ENCODE measurements around the gene UTP4. TPM values are rescaled to one million over a fixed set of nuclear protein-coding genes. Genes with fewer than 3 reads are reported as not detected.
"Not testable (repeated sequence)": the region's sequence is repeated elsewhere in the genome, so short reads cannot be mapped to it uniquely, and the experiment has no call there.

UTP4 gene
- total RNA-seq, 8 experiments from 2014 or later, result 13.3 to 71.5 (median 24.4) TPM

DNA sequence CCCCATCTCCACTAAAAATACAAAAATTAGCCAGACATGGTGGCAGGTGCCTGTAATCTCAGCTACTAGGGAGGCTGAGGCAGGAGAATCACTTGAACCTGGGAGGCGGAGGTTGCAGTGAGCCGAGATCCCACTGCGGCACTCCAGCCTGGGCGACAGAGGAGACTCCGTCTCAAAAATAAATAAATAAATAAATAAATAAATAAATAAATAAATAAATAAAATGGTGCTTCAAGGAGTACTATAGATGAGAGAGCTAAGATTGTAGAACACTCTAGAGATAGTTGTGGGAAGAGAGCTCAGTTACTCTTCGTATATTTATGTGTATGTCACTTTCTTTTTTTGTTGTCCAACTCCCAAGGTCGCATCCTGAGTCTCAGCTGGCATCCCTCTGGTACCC, 7.0 kb downstream of the UTP4 start:
- H3K4me3 ChIP-seq; H3K27ac ChIP-seq; ATAC-seq (replicated peaks in 6 of 8); H3K4me1 ChIP-seq (replicated peaks in 1 of 2): not testable (repeated sequence)
- in situ Hi-C loops (cut with MboI; ENCODE audit: low pct_unique_long_range_greater_than_20kb in 2 of 9, low sequenced_read_pairs in 9 of 9, unreplicated experiment in 9 of 9), result loop anchor here in 1 of 9 experiments (25.0 kb wide), 1 partner anchor 252 kb away; no protein-coding TSS in a partner anchor
- 80 to 100% (median 92%) methylated on average over 1 to 7 of the region's 7 CpGs; no CpG with 5 or more reads in 3 of the 10 experiments for WGBS, 10 experiments

GRCh38 chr16:69141014-69141413, 8.6 kb downstream of the UTP4 start:
- no peaks in the 10 kb centered on the region for H3K4me1 ChIP-seq (replicated peaks in 1 of 2)
- in situ Hi-C loops (cut with MboI; ENCODE audit: low pct_unique_long_range_greater_than_20kb in 2 of 9, low sequenced_read_pairs in 9 of 9, unreplicated experiment in 9 of 9), result loop anchor here in 1 of 9 experiments (25.0 kb wide), 1 partner anchor 254 kb away; no protein-coding TSS in a partner anchor
- H3K27ac ChIP-seq, result no peak overlapping the region
- H3K4me3 ChIP-seq, result no peak overlapping the region
- ATAC-seq (replicated peaks in 6 of 8), result peak in 1 of 8 experiments; percentile 33
- 41 to 88% (median 70%) methylated on average over 2 to 5 of the region's 5 CpGs for WGBS, 10 experiments

DNA sequence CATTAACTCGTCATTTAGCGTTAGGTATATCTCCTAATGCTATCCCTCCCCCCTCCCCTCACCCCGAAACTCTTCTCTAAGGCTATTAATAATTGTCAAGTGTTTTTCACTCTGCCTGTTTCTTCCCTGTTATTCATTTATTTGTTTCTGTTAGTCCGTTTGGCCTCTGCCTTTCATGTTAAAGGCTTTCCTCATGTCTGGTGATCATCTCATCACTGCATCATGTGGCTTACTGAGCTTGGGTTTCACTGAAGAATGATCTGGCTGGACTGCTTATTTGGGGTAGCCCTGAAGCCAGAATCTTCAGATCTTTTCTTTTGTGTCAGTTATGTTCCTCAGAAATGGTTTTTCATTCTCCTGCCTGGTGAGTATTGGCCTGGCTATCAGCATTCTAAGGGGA, 9.5 kb downstream of the UTP4 start:
- no peak for ATAC-seq (replicated peaks in 6 of 8)

GRCh38 chr16:69143116-69143515, 10.7 kb downstream of the UTP4 start:
- Histone ChIP-seq H3K4me1 (replicated peaks in 1 of 2) (no peaks in the 10 kb centered on the region), H3K27ac (no peak overlapping the region), H3K4me3 (no peak overlapping the region)
- in situ Hi-C loops (cut with MboI; ENCODE audit: low pct_unique_long_range_greater_than_20kb in 2 of 9, low sequenced_read_pairs in 9 of 9, unreplicated experiment in 9 of 9), result loop anchor here in 1 of 9 experiments (25.0 kb wide), 1 partner anchor 256 kb away; no protein-coding TSS in a partner anchor
- peak in 3 of 8 experiments; percentile 30 to 77 (median 58) for ATAC-seq (replicated peaks in 6 of 8)
- WGBS, 10 experiments, result 58 to 100% (median 89%) methylated on average over 1 to 5 of the region's 11 CpGs; no CpG with 5 or more reads in 2 of the 10 experiments

More for the DNA sequence above, 9.5 kb downstream of the UTP4 start:
- Histone ChIP-seq H3K4me3 (no peak overlapping the region), H3K27ac (no peak overlapping the region), H3K4me1 (replicated peaks in 1 of 2) (no peaks in the 10 kb centered on the region)
- in situ Hi-C loops (cut with MboI; ENCODE audit: low pct_unique_long_range_greater_than_20kb in 2 of 9, low sequenced_read_pairs in 9 of 9, unreplicated experiment in 9 of 9), result loop anchor here in 1 of 9 experiments (25.0 kb wide), 1 partner anchor 255 kb away; no protein-coding TSS in a partner anchor
- WGBS, 10 experiments, result 40 to 94% (median 68%) methylated on average over 1 to 4 of the region's 4 CpGs; no CpG with 5 or more reads in 4 of the 10 experiments

- Histone ChIP-seq H3K27ac (no peak overlapping the region), H3K4me3 (no peak overlapping the region), H3K4me1 (replicated peaks in 1 of 2) (no peaks in the 10 kb centered on the region)
- in situ Hi-C loops (cut with MboI; ENCODE audit: low pct_unique_long_range_greater_than_20kb in 2 of 9, low sequenced_read_pairs in 9 of 9, unreplicated experiment in 9 of 9), result loop anchor here in 1 of 9 experiments (25.0 kb wide), 1 partner anchor 258 kb away; no protein-coding TSS in a partner anchor
- ATAC-seq (replicated peaks in 6 of 8), result no peak
- WGBS, 10 experiments, result 52 to 100% (median 87%) methylated on average over 2 to 4 of the region's 4 CpGs; no CpG with 5 or more reads in 2 of the 10 experiments
These were observed 13.2 kb downstream of the UTP4 start for GRCh38 chr16:69145658-69146057.

GRCh38 chr16:69149621-69150020, 17.2 kb downstream of the UTP4 start:
- WGBS, 10 experiments, result 78 to 100% (median 92%) methylated on average over 1 to 8 of the region's 9 CpGs; no CpG with 5 or more reads in 2 of the 10 experiments
- not testable (repeated sequence) for H3K4me3 ChIP-seq; ATAC-seq (replicated peaks in 6 of 8); H3K27ac ChIP-seq; H3K4me1 ChIP-seq (replicated peaks in 1 of 2)
- in situ Hi-C loops (cut with MboI; ENCODE audit: low pct_unique_long_range_greater_than_20kb in 2 of 9, low sequenced_read_pairs in 9 of 9, unreplicated experiment in 9 of 9), result loop anchor here in 4 of 9 experiments (25.0 kb wide), 2 partner anchors 138 to 262 kb away; no protein-coding TSS in a partner anchor

- 7 to 89% (median 46%) methylated on average over 3 to 11 of the region's 16 CpGs for WGBS, 10 experiments
- in situ Hi-C loops (cut with MboI; ENCODE audit: low pct_unique_long_range_greater_than_20kb in 2 of 9, low sequenced_read_pairs in 9 of 9, unreplicated experiment in 9 of 9), result loop anchor here in 4 of 9 experiments (25.0 kb wide), 1 partner anchor 137 kb away; no protein-coding TSS in a partner anchor
- no peak overlapping the region for H3K4me3 ChIP-seq
- no peaks in the 10 kb centered on the region for H3K4me1 ChIP-seq (replicated peaks in 1 of 2)
- H3K27ac ChIP-seq, result no peak overlapping the region
- ATAC-seq (replicated peaks in 6 of 8), result peak; percentile 72 to 95 (median 82)
These were observed 17.9 kb downstream of the UTP4 start for GRCh38 chr16:69150146-69150865.

DNA sequence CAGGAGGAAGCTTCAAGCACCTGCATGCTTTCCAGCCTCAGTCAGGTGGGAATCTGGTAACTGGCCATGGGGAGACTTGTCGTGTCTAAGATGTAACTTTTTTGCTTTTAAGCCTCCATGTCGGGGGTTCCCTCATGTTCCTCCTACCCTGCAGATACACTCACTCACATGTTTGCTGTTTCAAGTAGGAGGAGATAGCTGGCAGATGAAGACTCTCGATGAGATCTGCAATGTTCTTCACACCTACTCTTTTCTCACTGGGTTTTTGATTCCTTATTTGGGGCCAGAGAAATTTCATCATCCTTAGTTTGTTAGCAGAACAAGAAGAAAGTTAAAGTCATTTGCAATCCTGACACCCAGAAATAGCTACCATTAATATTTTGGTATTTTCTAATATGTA, 24.7 kb downstream of the UTP4 start:
- H3K27ac ChIP-seq, result no peak overlapping the region
- no peak overlapping the region for H3K4me3 ChIP-seq
- WGBS, 10 experiments, result 17 to 100% (median 94%) methylated on average over 1 to 3 of the region's 3 CpGs; no CpG with 5 or more reads in 3 of the 10 experiments
- no peak for ATAC-seq (replicated peaks in 6 of 8)
- in situ Hi-C loops (cut with MboI; ENCODE audit: low pct_unique_long_range_greater_than_20kb in 2 of 9, low sequenced_read_pairs in 9 of 9, unreplicated experiment in 9 of 9), result loop anchor here in 4 of 9 experiments (25.0 kb wide), 1 partner anchor 130 kb away; no protein-coding TSS in a partner anchor
- H3K4me1 ChIP-seq (replicated peaks in 1 of 2), result no peaks in the 10 kb centered on the region

DNA sequence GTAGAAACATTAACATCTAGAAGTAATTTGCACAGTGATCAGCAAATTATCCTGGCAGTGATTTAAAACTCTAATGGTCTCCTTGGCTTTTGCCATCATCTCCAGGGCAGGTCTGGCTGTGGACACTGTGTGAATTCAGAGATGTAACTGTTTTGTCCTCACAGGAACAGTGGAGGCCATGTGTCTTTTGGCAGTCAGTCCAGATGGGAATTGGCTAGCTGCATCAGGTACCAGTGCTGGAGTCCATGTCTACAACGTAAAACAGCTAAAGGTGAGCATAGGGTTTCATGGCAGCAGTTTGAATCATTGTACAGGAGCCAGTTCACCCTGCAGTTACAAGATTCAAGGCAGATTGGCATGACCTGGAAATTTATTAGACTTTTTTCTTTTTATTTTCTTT, 27.7 kb downstream of the UTP4 start:
- Histone ChIP-seq H3K4me3 (no peak overlapping the region), H3K27ac (no peak overlapping the region), H3K4me1 (replicated peaks in 1 of 2) (no peaks in the 10 kb centered on the region)
- in situ Hi-C loops (cut with MboI; ENCODE audit: low pct_unique_long_range_greater_than_20kb in 2 of 9, low sequenced_read_pairs in 9 of 9, unreplicated experiment in 9 of 9), result loop anchor here in 4 of 9 experiments (25.0 kb wide), 1 partner anchor 127 kb away; no protein-coding TSS in a partner anchor
- ATAC-seq (replicated peaks in 6 of 8), result no peak
- 100% methylated on average over 1 of the region's 1 CpG; no CpG with 5 or more reads in 5 of the 10 experiments for WGBS, 10 experiments

DNA sequence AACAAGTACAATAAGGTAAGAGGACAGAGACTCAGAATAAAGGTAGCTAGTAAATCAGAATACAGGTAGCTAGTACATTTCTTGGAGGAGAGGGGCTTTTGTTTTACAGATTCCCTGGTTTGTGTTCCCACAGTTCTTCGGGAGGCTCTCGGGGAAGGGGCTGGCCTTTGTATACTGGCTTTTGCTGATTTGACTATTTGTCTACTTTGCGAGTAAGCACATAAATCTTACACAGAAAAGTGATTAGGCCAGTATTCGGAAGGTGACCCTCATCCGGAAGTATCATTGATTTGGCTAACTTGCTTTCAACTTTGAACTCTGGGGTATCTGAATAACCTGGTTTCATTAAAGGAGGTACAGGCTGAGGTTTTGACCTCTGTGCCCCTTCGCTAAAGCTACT, 33.1 kb downstream of the UTP4 start:
- no peak for ATAC-seq (replicated peaks in 6 of 8)
- Histone ChIP-seq H3K4me1 (replicated peaks in 1 of 2) (peaks cover 11 to 13% of the 10 kb centered on the region in 2 donors), H3K4me3 (no peak overlapping the region), H3K27ac (peak overlapping the region; percentile 55 to 71)
- in situ Hi-C loops (cut with MboI; ENCODE audit: low pct_unique_long_range_greater_than_20kb in 2 of 9, low sequenced_read_pairs in 9 of 9, unreplicated experiment in 9 of 9), result loop anchor here in 4 of 9 experiments (25.0 kb wide), 1 partner anchor 122 kb away; no protein-coding TSS in a partner anchor
- 70 to 100% (median 92%) methylated on average over 2 to 6 of the region's 6 CpGs; no CpG with 5 or more reads in 1 of the 10 experiments for WGBS, 10 experiments

- peak in 6 of 8 experiments; percentile 55 to 93 (median 86) for ATAC-seq (replicated peaks in 6 of 8)
- H3K4me3 ChIP-seq, result no peak overlapping the region
- WGBS, 10 experiments, result 7 to 100% (median 70%) methylated on average over 1 to 7 of the region's 8 CpGs; no CpG with 5 or more reads in 4 of the 10 experiments
These were observed 33.9 kb downstream of the UTP4 start for GRCh38 chr16:69166221-69166833.

GRCh38 chr16:69166946-69167930, 34.8 kb downstream of the UTP4 start:
- Histone ChIP-seq H3K27ac (no peak overlapping the region), H3K4me3 (no peak overlapping the region), H3K4me1 (replicated peaks in 1 of 2) (peaks cover 11 to 13% of the 10 kb centered on the region in 2 donors)
- WGBS, 10 experiments, result 66 to 100% (median 94%) methylated on average over 3 to 7 of the region's 7 CpGs; no CpG with 5 or more reads in 1 of the 10 experiments
- ATAC-seq (replicated peaks in 6 of 8), result no peak
- in situ Hi-C loops (cut with MboI; ENCODE audit: low pct_unique_long_range_greater_than_20kb in 2 of 9, low sequenced_read_pairs in 9 of 9, unreplicated experiment in 9 of 9), result loop anchor here in 4 of 9 experiments (25.0 kb wide), 1 partner anchor 120 kb away; no protein-coding TSS in a partner anchor

More at GRCh38 chr16:69166221-69166833, 33.9 kb downstream of the UTP4 start:
- peaks cover 11 to 13% of the 10 kb centered on the region in 2 donors for H3K4me1 ChIP-seq (replicated peaks in 1 of 2)
- peak overlapping the region; percentile 55 to 71 for H3K27ac ChIP-seq
- in situ Hi-C loops (cut with MboI; ENCODE audit: low pct_unique_long_range_greater_than_20kb in 2 of 9, low sequenced_read_pairs in 9 of 9, unreplicated experiment in 9 of 9), result loop anchor here in 4 of 9 experiments (25.0 kb wide), 1 partner anchor 121 kb away; no protein-coding TSS in a partner anchor

All from motor neuron (in vitro differentiated cells).